ENCODE measurements around the gene ADRA2C.

The ADRA2C gene

GRCh38 chr4:3766036-3766784 lies at the start of gene ADRA2C:
Gene ADRA2C, plus strand, starts transcription at chr4:3766385. Its CDS starts 222 bp downstream, at chr4:3766607.
- H2AFZ ChIP-seq (ENCODE audit: low read length): no peak within 1 kb of the TSS
- no peaks in the 10 kb centered on the region for H3K9me3 ChIP-seq (ENCODE audit: insufficient read depth, low read depth, low read length)
- no peaks in the 10 kb centered on the region for H3K4me1 ChIP-seq (ENCODE audit: insufficient read depth, low read length, poor library complexity, severe bottlenecking)
- no peak within 1 kb of the TSS for H3K4me2 ChIP-seq (ENCODE audit: low read depth, low read length, poor library complexity, severe bottlenecking)
- H3K9me2 ChIP-seq (replicated peaks; ENCODE audit: low read depth, low read length): no peaks in the 10 kb centered on the region
- no peaks in the 10 kb centered on the region for H3K27me3 ChIP-seq (ENCODE audit: insufficient read depth, low read length, poor library complexity, severe bottlenecking)
- no peak within 1 kb of the TSS for H3K4me3 ChIP-seq (ENCODE audit: low read length, poor library complexity, severe bottlenecking)
- TF ChIP-seq CTCF (conservative IDR thresholded peaks at IDR 0.05; ENCODE audit: low read length) (no peak), EZH2phosphoT487 (IDR thresholded peaks at IDR 0.05; ENCODE audit: borderline replicate concordance) (no peak)
- no peaks in the 10 kb centered on the region for H3K79me2 ChIP-seq (ENCODE audit: insufficient read depth, low read length)
- no peaks in the 10 kb centered on the region for H3F3A ChIP-seq (ENCODE audit: low read depth)
- no peak within 1 kb of the TSS for H3K9ac ChIP-seq (ENCODE audit: low read depth, low read length, poor library complexity, severe bottlenecking)
- no peaks in the 10 kb centered on the region for H3K36me3 ChIP-seq (ENCODE audit: insufficient read depth, low read length)
- no peaks in the 10 kb centered on the region for H4K20me1 ChIP-seq (ENCODE audit: insufficient read depth, low read length, poor library complexity, severe bottlenecking)

DNA sequence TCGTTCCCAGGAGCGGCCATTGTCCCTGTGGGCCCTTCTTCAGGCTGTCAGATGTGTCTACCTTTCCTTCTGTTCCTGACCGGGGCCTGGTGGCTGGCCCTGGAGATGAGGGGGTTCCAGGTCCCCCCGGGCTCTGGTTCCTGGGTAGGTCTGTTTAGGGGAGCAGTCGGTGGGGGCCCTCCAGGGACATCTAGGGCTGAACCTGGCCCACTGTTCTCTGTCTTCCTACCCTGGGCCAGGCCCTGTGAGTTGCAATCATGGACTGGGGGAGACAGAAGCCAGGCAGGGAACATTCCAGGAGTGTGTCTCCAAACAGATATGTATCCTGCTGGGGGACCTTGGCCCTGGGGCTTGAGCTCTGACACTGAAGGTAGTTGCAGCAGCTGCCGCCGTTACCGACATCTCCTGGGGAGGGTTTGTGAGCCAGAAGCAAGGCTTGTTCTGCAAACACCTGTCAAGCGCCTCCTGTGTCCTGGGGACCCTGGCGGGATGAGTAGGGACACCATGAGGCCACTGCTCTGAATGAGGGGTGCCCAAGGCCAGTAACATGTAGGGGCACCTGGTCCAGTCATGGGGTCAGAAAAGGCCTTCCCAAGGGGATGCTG lies 49.5 kb upstream of the ADRA2C start:
- H2AFZ ChIP-seq (ENCODE audit: low read length): no peak overlapping the region
- no peaks in the 10 kb centered on the region for H3F3A ChIP-seq (ENCODE audit: low read depth)
- H3K27me3 ChIP-seq (ENCODE audit: insufficient read depth, low read length, poor library complexity, severe bottlenecking): no peaks in the 10 kb centered on the region
- no peak overlapping the region for H3K4me3 ChIP-seq (ENCODE audit: low read length, poor library complexity, severe bottlenecking)
- H3K9me2 ChIP-seq (replicated peaks; ENCODE audit: low read depth, low read length): no peaks in the 10 kb centered on the region
- no peak overlapping the region for H3K9ac ChIP-seq (ENCODE audit: low read depth, low read length, poor library complexity, severe bottlenecking)
- H3K4me2 ChIP-seq (ENCODE audit: low read depth, low read length, poor library complexity, severe bottlenecking): no peak overlapping the region
- no peaks in the 10 kb centered on the region for H3K36me3 ChIP-seq (ENCODE audit: insufficient read depth, low read length)
- no peaks in the 10 kb centered on the region for H4K20me1 ChIP-seq (ENCODE audit: insufficient read depth, low read length, poor library complexity, severe bottlenecking)
- H3K4me1 ChIP-seq (ENCODE audit: insufficient read depth, low read length, poor library complexity, severe bottlenecking): no peaks in the 10 kb centered on the region
- H3K9me3 ChIP-seq (ENCODE audit: insufficient read depth, low read depth, low read length): peaks cover 6% of the 10 kb centered on the region; the same call in 1 of the 2 replicates
- TF ChIP-seq CTCF (conservative IDR thresholded peaks at IDR 0.05; ENCODE audit: low read length) (no peak), EZH2phosphoT487 (IDR thresholded peaks at IDR 0.05; ENCODE audit: borderline replicate concordance) (no peak)
- H3K79me2 ChIP-seq (ENCODE audit: insufficient read depth, low read length): no peaks in the 10 kb centered on the region

GRCh38 chr4:3717241-3717640 lies 48.9 kb upstream of the ADRA2C start:
- no peaks in the 10 kb centered on the region for H3K27me3 ChIP-seq (ENCODE audit: insufficient read depth, low read length, poor library complexity, severe bottlenecking)

More at GRCh38 chr4:3717241-3717640, 48.9 kb upstream of the ADRA2C start:
- Histone ChIP-seq H2AFZ (ENCODE audit: low read length) (no peak overlapping the region), H3K4me3 (ENCODE audit: low read length, poor library complexity, severe bottlenecking) (no peak overlapping the region), H3K4me1 (ENCODE audit: insufficient read depth, low read length, poor library complexity, severe bottlenecking) (no peaks in the 10 kb centered on the region), H3K9ac (ENCODE audit: low read depth, low read length, poor library complexity, severe bottlenecking) (no peak overlapping the region), H4K20me1 (ENCODE audit: insufficient read depth, low read length, poor library complexity, severe bottlenecking) (no peaks in the 10 kb centered on the region), H3K79me2 (ENCODE audit: insufficient read depth, low read length) (no peaks in the 10 kb centered on the region), H3K9me2 (replicated peaks; ENCODE audit: low read depth, low read length) (no peaks in the 10 kb centered on the region), H3K36me3 (ENCODE audit: insufficient read depth, low read length) (no peaks in the 10 kb centered on the region), H3K9me3 (ENCODE audit: insufficient read depth, low read depth, low read length) (peaks cover 6% of the 10 kb centered on the region; the same call in 1 of the 2 replicates), H3K4me2 (ENCODE audit: low read depth, low read length, poor library complexity, severe bottlenecking) (no peak overlapping the region), H3F3A (ENCODE audit: low read depth) (no peaks in the 10 kb centered on the region)
- no peak for TF ChIP-seq CTCF (conservative IDR thresholded peaks at IDR 0.05; ENCODE audit: low read length)
- no peak for TF ChIP-seq EZH2phosphoT487 (IDR thresholded peaks at IDR 0.05; ENCODE audit: borderline replicate concordance)

All from Loucy (cell line).